Gastrocnemius medialis (tissue), 4 donors: Measurements from ENCODE around the gene C1orf116. TPM values are rescaled to one million over a fixed set of nuclear protein-coding genes. Genes with fewer than 3 reads are reported as not detected.
A peak's percentile ranks its signal among the peaks of the same experiment; 100 is the strongest.

ENCODE experiments used
- ATAC-seq, 2 donors: fragments of 150-250 bp; one replicate each; pipeline ENCODE4 v1.9.1; 2016
- DNase-seq, 2 donors: peaks; one replicate each; pipeline ENCODE4 v3.0.0-alpha.2; 2019
- H3K27ac ChIP-seq, 4 donors: fragments of 200-600 bp; sonication (generic); 1 replicate in 1 of 4; 2 replicates in 3 of 4; pipeline ENCODE4 v1.5.1; 2016 to 2018; ENCODE audit warnings: mild to moderate bottlenecking in 2 of 4, moderate library complexity in 1 of 4
- H3K27me3 ChIP-seq, 3 donors: fragments of 200-600 bp; sonication (generic) in 2 of 3; 1 replicate in 1 of 3; 2 replicates in 2 of 3; pipeline versions ENCODE4 v1.5.1 to v1.6.0; 2016 to 2019; ENCODE audit warnings: mild to moderate bottlenecking in 1 of 3, moderate library complexity in 1 of 3
- H3K36me3 ChIP-seq, 2 donors: fragments of 200-600 bp; sonication (generic) in 1 of 2; one replicate each; pipeline ENCODE4 v1.5.1; 2017 to 2018
- H3K4me1 ChIP-seq, 2 donors: fragments of 200-600 bp; sonication (generic) in 1 of 2; one replicate each; pipeline ENCODE4 v1.5.1; 2016 to 2017; ENCODE audit warnings: mild to moderate bottlenecking in 2 of 2
- H3K4me3 ChIP-seq, 4 donors: fragments of 200-600 bp; sonication (generic) in 3 of 4; 1 replicate in 1 of 4; 2 replicates in 3 of 4; pipeline ENCODE4 v1.5.1; 2016 to 2019; ENCODE audit warnings: mild to moderate bottlenecking in 2 of 4
- H3K9me3 ChIP-seq, 3 donors: fragments of 200-600 bp; sonication (generic) in 2 of 3; 1 replicate in 1 of 3; 2 replicates in 2 of 3; pipeline ENCODE4 v1.5.1; 2016 to 2019
- CTCF ChIP-seq, 5 experiments: fragments of 450-650 bp in 3 of 5; fragments of 200-600 bp in 2 of 5; sonication (generic) in 2 of 5; IDR thresholded peaks in 4 of 5; conservative IDR thresholded peaks in 1 of 5; 1 replicate in 4 of 5; 2 replicates in 1 of 5; pipeline ENCODE4 v1.5.1; 2016 to 2019; ENCODE audit warnings: antibody characterized with exemption in 5 of 5, mild to moderate bottlenecking in 3 of 5, moderate library complexity in 3 of 5
- POLR2A ChIP-seq, 2 donors: fragments of 450-650 bp; IDR thresholded peaks; one replicate each; pipeline ENCODE4 v1.6.1; 2017; ENCODE audit warnings: antibody characterized with exemption in 2 of 2, mild to moderate bottlenecking in 2 of 2, moderate library complexity in 2 of 2
- in situ Hi-C, 4 donors: fragments of 200-750 bp; cut with MboI; loops; one replicate each; pipeline versions ENCODE4 v1.15.0 to v1.8.0; 2017; ENCODE audit warnings: low sequenced_read_pairs in 4 of 4
- intact Hi-C: fragments of 100-400 bp; cut with DNase I; formaldehyde crosslinking; loops from one replicate; pipeline ENCODE4 v1.15.1; 2023; ENCODE audit warnings: low total_unique reads
- total RNA-seq, 4 donors: library from RNA; depleted of rRNA; stranded (reverse); fragments of >200 nt; gene quantifications; one replicate each; pipeline versions ENCODE4 v1.1.0 to v1.2.3, GENCODE V29; 2016

C1orf116 gene
- total RNA-seq, 4 donors from 2014 or later, result 0.46 to 1.1 (median 0.65) TPM

- TF ChIP-seq CTCF (IDR thresholded peaks at IDR 0.05 in 4 of 5, conservative IDR thresholded peaks at IDR 0.05 in 1 of 5) (no peak), POLR2A (IDR thresholded peaks at IDR 0.05) (no peak)
- H3K27ac ChIP-seq, result no peak overlapping the region
- H3K4me1 ChIP-seq, result peaks cover 3 to 7% of the 10 kb centered on the region in 2 donors
- ATAC-seq (no peak), DNase-seq (no peak)
- H3K4me3 ChIP-seq, result no peak overlapping the region
- no peaks in the 10 kb centered on the region for H3K9me3 ChIP-seq
- no peaks in the 10 kb centered on the region for H3K27me3 ChIP-seq
- in situ Hi-C loops (no loop called here), intact Hi-C loops (no loop called here)
- no peaks in the 10 kb centered on the region for H3K36me3 ChIP-seq
Measured at GRCh38 chr1:207020065-207020708, 12.4 kb downstream of the C1orf116 start.

- no peaks in the 10 kb centered on the region for H3K27me3 ChIP-seq
- TF ChIP-seq POLR2A (IDR thresholded peaks at IDR 0.05), result no peak
- H3K9me3 ChIP-seq, result no peaks in the 10 kb centered on the region
- DNase-seq (no peak), ATAC-seq (no peak)
- intact Hi-C loops, result no loop called here
- H3K36me3 ChIP-seq, result no peaks in the 10 kb centered on the region
- no peak overlapping the region for H3K27ac ChIP-seq
- in situ Hi-C loops, result no loop called here
- no peak overlapping the region for H3K4me3 ChIP-seq
- H3K4me1 ChIP-seq, result peaks cover 0 to 6% of the 10 kb centered on the region in 2 donors
Measured at GRCh38 chr1:207019661-207020060, 12.9 kb downstream of the C1orf116 start.

- ATAC-seq (no peak), DNase-seq (no peak)
- H3K4me1 ChIP-seq, result peaks cover 0 to 5% of the 10 kb centered on the region in 2 donors
- no peaks in the 10 kb centered on the region for H3K27me3 ChIP-seq
- H3K4me3 ChIP-seq, result no peak overlapping the region
- in situ Hi-C loops, result no loop called here
- no peak overlapping the region for H3K27ac ChIP-seq
- H3K9me3 ChIP-seq, result no peaks in the 10 kb centered on the region
- no peaks in the 10 kb centered on the region for H3K36me3 ChIP-seq
- TF ChIP-seq POLR2A (IDR thresholded peaks at IDR 0.05), result no peak
- intact Hi-C loops, result no loop called here
Measured at GRCh38 chr1:207019161-207019560, 13.4 kb downstream of the C1orf116 start.

- Histone ChIP-seq H3K4me3 (no peak overlapping the region), H3K36me3 (no peaks in the 10 kb centered on the region), H3K27me3 (no peaks in the 10 kb centered on the region), H3K4me1 (peaks cover 0 to under 1% of the 10 kb centered on the region in 2 donors), H3K27ac (no peak overlapping the region), H3K9me3 (no peaks in the 10 kb centered on the region)
- intact Hi-C loops, result no loop called here
- TF ChIP-seq POLR2A (IDR thresholded peaks at IDR 0.05), result no peak
- no peak for TF ChIP-seq CTCF (IDR thresholded peaks at IDR 0.05 in 4 of 5, conservative IDR thresholded peaks at IDR 0.05 in 1 of 5)
- ATAC-seq (no peak), DNase-seq (no peak)
- in situ Hi-C loops, result no loop called here
Measured at GRCh38 chr1:207018707-207019106, 13.8 kb downstream of the C1orf116 start.

- intact Hi-C loops (no loop called here), in situ Hi-C loops (no loop called here)
- peak in 1 of 2 donors; percentile 65 for ATAC-seq
- H3K27me3 ChIP-seq, result no peaks in the 10 kb centered on the region
- no peak for TF ChIP-seq POLR2A (IDR thresholded peaks at IDR 0.05)
- no peak for TF ChIP-seq CTCF (IDR thresholded peaks at IDR 0.05 in 4 of 5, conservative IDR thresholded peaks at IDR 0.05 in 1 of 5)
- H3K36me3 ChIP-seq, result no peaks in the 10 kb centered on the region
- peak; percentile 29 to 36 for DNase-seq
- no peak overlapping the region for H3K4me3 ChIP-seq
- H3K4me1 ChIP-seq, result no peaks in the 10 kb centered on the region
- no peaks in the 10 kb centered on the region for H3K9me3 ChIP-seq
- no peak overlapping the region for H3K27ac ChIP-seq
Measured at GRCh38 chr1:207017615-207018559, 14.7 kb downstream of the C1orf116 start.
